ENCODE data around the gene AOPEP. TPM values are rescaled to one million over a fixed set of nuclear protein-coding genes. Genes with fewer than 3 reads are reported as not detected.

AOPEP gene
- total and polyA plus RNA-seq, 10 donors: 14.8 to 86.1 (median 51.3) TPM

GRCh38 chr9:94714494-94714893, 12.0 kb upstream of the AOPEP start:
- 74 to 92% (median 85%) methylated on average over 4 of the region's 4 CpGs for WGBS, 5 donors

GRCh38 chr9:94717761-94718160, 8.7 kb upstream of the AOPEP start:
- Histone ChIP-seq H3K27me3 (replicated peaks in 1 of 7) (peaks cover 0 to 9% (median 0%) of the 10 kb centered on the region in 7 donors), H3K36me3 (no peaks in the 10 kb centered on the region), H3K27ac (no peak overlapping the region), H3K4me3 (no peak overlapping the region), H3K4me1 (no peaks in the 10 kb centered on the region), H3K9me3 (peaks cover 0 to 7% (median 0%) of the 10 kb centered on the region in 8 donors)
- TF ChIP-seq POLR2A (IDR thresholded peaks at IDR 0.05) (no peak), POLR2AphosphoS5 (IDR thresholded peaks at IDR 0.05) (no peak), CTCF (IDR thresholded peaks at IDR 0.05 in 8 of 11, conservative IDR thresholded peaks at IDR 0.05 in 3 of 11) (no peak)
- intact Hi-C loops (cut with DNase I; ENCODE audit: low total_unique reads): no loop called here
- no peak for DNase-seq
- WGBS, 5 donors: 53 to 57% (median 56%) methylated on average over 3 of the region's 3 CpGs

More at GRCh38 chr9:94714494-94714893, 12.0 kb upstream of the AOPEP start:
- Histone ChIP-seq H3K27ac (no peak overlapping the region), H3K27me3 (replicated peaks in 1 of 7) (peaks cover 0 to 25% (median 0%) of the 10 kb centered on the region in 7 donors), H3K9me3 (peaks cover 0 to 7% (median 0%) of the 10 kb centered on the region in 8 donors), H3K4me1 (no peaks in the 10 kb centered on the region), H3K4me3 (no peak overlapping the region), H3K36me3 (no peaks in the 10 kb centered on the region)
- no peak for DNase-seq
- no peak for TF ChIP-seq POLR2AphosphoS5 (IDR thresholded peaks at IDR 0.05)
- TF ChIP-seq POLR2A (IDR thresholded peaks at IDR 0.05): no peak
- TF ChIP-seq CTCF (IDR thresholded peaks at IDR 0.05 in 8 of 11, conservative IDR thresholded peaks at IDR 0.05 in 3 of 11): no peak
- intact Hi-C loops (cut with DNase I; ENCODE audit: low total_unique reads): no loop called here

- 76 to 100% (median 97%) methylated on average over 1 of the region's 1 CpG for WGBS, 5 donors
- no peak overlapping the region for H3K4me3 ChIP-seq
- peaks cover 0 to 9% (median 0%) of the 10 kb centered on the region in 7 donors for H3K27me3 ChIP-seq (replicated peaks in 1 of 7)
- no peak for DNase-seq
- intact Hi-C loops (cut with DNase I; ENCODE audit: low total_unique reads): no loop called here
- peaks cover 0 to 7% (median 0%) of the 10 kb centered on the region in 8 donors for H3K9me3 ChIP-seq
- no peak for TF ChIP-seq CTCF (IDR thresholded peaks at IDR 0.05 in 8 of 11, conservative IDR thresholded peaks at IDR 0.05 in 3 of 11)
- TF ChIP-seq POLR2A (IDR thresholded peaks at IDR 0.05): no peak
- TF ChIP-seq POLR2AphosphoS5 (IDR thresholded peaks at IDR 0.05): no peak
- no peaks in the 10 kb centered on the region for H3K36me3 ChIP-seq
- no peaks in the 10 kb centered on the region for H3K4me1 ChIP-seq
- H3K27ac ChIP-seq: no peak overlapping the region
Observed at GRCh38 chr9:94718936-94719335, 7.6 kb upstream of the AOPEP start.

DNA sequence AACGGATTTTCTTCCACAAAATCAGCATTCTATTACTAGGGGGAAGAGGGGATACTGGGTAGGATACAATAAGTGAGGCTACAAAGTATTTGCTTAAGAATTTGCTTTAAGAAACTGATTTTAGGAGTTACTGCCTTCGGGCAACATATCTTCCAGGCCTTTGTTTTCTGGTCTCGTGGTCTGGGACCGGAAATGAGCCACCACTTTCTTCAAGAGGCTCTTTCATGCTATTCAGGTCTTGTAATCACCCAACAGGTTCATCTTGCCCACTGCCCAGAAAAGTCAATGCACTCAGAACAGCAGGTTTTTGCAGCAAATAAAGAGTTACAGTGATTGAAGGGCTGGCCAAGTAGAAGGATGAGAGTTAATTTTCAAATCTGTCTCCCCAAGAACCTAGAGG, 6.6 kb upstream of the AOPEP start:
- Histone ChIP-seq H3K4me1 (no peaks in the 10 kb centered on the region), H3K9me3 (peaks cover 0 to 7% (median 0%) of the 10 kb centered on the region in 8 donors), H3K4me3 (no peak overlapping the region), H3K36me3 (no peaks in the 10 kb centered on the region), H3K27ac (no peak overlapping the region), H3K27me3 (replicated peaks in 1 of 7) (peaks cover 0 to 3% (median 0%) of the 10 kb centered on the region in 7 donors)
- 73 to 83% (median 74%) methylated on average over 4 of the region's 4 CpGs for WGBS, 5 donors
- intact Hi-C loops (cut with DNase I; ENCODE audit: low total_unique reads): no loop called here
- TF ChIP-seq CTCF (IDR thresholded peaks at IDR 0.05 in 8 of 11, conservative IDR thresholded peaks at IDR 0.05 in 3 of 11) (no peak), POLR2A (IDR thresholded peaks at IDR 0.05) (no peak), POLR2AphosphoS5 (IDR thresholded peaks at IDR 0.05) (no peak)
- DNase-seq: no peak

All from spleen (tissue), 11 donors.